Measurements from ENCODE around the gene ANKRD29.
A peak's percentile ranks its signal among the peaks of the same experiment; 100 is the strongest.

The ANKRD29 gene

GRCh38 chr18:23662309-23663263 lies at the start of gene ANKRD29:
TSS of gene ANKRD29 (minus strand) at chr18:23662911. CDS start at chr18:23662730, 181 bp downstream.
- DNase-seq = no peak

GRCh38 chr18:23712445-23712844 lies 49.7 kb upstream of the ANKRD29 start:
- DNase-seq = no peak

GRCh38 chr18:23711426-23711825 lies 48.7 kb upstream of the ANKRD29 start:
- DNase-seq = no peak

- no peak for DNase-seq
Observed at GRCh38 chr18:23710946-23711345, 48.2 kb upstream of the ANKRD29 start.

- no peak for DNase-seq
Observed at GRCh38 chr18:23710068-23710527, 47.4 kb upstream of the ANKRD29 start.

- no peak for DNase-seq
Observed at GRCh38 chr18:23706971-23707640, 44.4 kb upstream of the ANKRD29 start.

- no peak for DNase-seq
Observed at GRCh38 chr18:23704806-23705205, 42.1 kb upstream of the ANKRD29 start.

GRCh38 chr18:23703987-23704384 lies 41.3 kb upstream of the ANKRD29 start:
- DNase-seq = no peak

- DNase-seq = peak in 1 of 2 donors; percentile 2
Observed at GRCh38 chr18:23703057-23703986, 40.6 kb upstream of the ANKRD29 start.

- DNase-seq = no peak
Observed at GRCh38 chr18:23702606-23703005, 39.9 kb upstream of the ANKRD29 start.

GRCh38 chr18:23701544-23702064 lies 38.9 kb upstream of the ANKRD29 start:
- no peak for DNase-seq

GRCh38 chr18:23701017-23701416 lies 38.3 kb upstream of the ANKRD29 start:
- no peak for DNase-seq

- DNase-seq = no peak
Observed at GRCh38 chr18:23694637-23695430, 32.1 kb upstream of the ANKRD29 start.

GRCh38 chr18:23693846-23694245 lies 31.1 kb upstream of the ANKRD29 start:
- no peak for DNase-seq

GRCh38 chr18:23690505-23691068 lies 27.9 kb upstream of the ANKRD29 start:
- no peak for DNase-seq

- DNase-seq = no peak
Observed at GRCh38 chr18:23689616-23690504, 27.1 kb upstream of the ANKRD29 start.

GRCh38 chr18:23689031-23689615 lies 26.4 kb upstream of the ANKRD29 start, which contains the start of gene LAMA3:
TSS of gene LAMA3 (plus strand) at chr18:23689453. CDS start at chr18:23689684, 231 bp downstream.
- DNase-seq = no peak

- DNase-seq = no peak
Observed at GRCh38 chr18:23688528-23688927, 25.8 kb upstream of the ANKRD29 start.

GRCh38 chr18:23684515-23685197 lies 21.9 kb upstream of the ANKRD29 start:
- DNase-seq = no peak

All from hippocampal formation (tissue), 2 donors.